PC-3 (cell line): ENCODE measurements around the gene ATP8A2. TPM values are rescaled to one million over a fixed set of nuclear protein-coding genes. Genes with fewer than 3 reads are reported as not detected.

ENCODE experiments used
- ATAC-seq: fragments of 200-7000 bp; cut with Tn5 transposase; 2 replicates; pipeline ENCODE4 v1.9.1; 2020; ENCODE audit warnings: mild to moderate bottlenecking, moderate library complexity
- BruUV-seq: library from RNA; stranded (reverse); fragments of 400-500 nt; replicated peaks from 2 replicates; lab custom pipeline; 2021; lab: Mats Ljungman, UMichigan
- CTCF ChIA-PET: fragments of 300-600 bp; sonication (Branson Sonifier 250); formaldehyde crosslinking; loops from one replicate; lab custom pipeline; 2022; ENCODE audit warnings: antibody characterized with exemption; lab: Charles Lee
- POLR2A ChIA-PET: fragments of 300-600 bp; sonication (Branson Sonifier 250); formaldehyde crosslinking; loops from one replicate; lab custom pipeline; 2022; ENCODE audit warnings: antibody characterized with exemption; ENCODE audit not compliant: unreplicated experiment; lab: Charles Lee
- DNase-seq: peaks from one replicate; pipeline ENCODE4 v3.0.0-alpha.2; 2015
- H2AFZ ChIP-seq: fragments of 300-600 bp; sonication (generic); 2 replicates; pipeline ENCODE4 v1.6.0; 2016; ENCODE audit warnings: antibody characterized with exemption, low read length
- H3F3A ChIP-seq: fragments of 300-600 bp; sonication (generic); one replicate; pipeline ENCODE4 v1.6.0; 2017; ENCODE audit warnings: antibody characterized with exemption, low read length, control low read depth, mild to moderate bottlenecking; ENCODE audit not compliant: unreplicated experiment
- H3K27ac ChIP-seq: fragments of 300-600 bp; sonication (generic); 2 replicates; pipeline ENCODE4 v1.5.1; 2016; ENCODE audit warnings: mild to moderate bottlenecking, low read length
- H3K27me3 ChIP-seq: fragments of 300-600 bp; sonication (generic); 2 replicates; pipeline ENCODE4 v1.6.1; 2016; ENCODE audit warnings: low read length, mixed read lengths
- H3K36me3 ChIP-seq: fragments of 300-600 bp; sonication (generic); 2 replicates; pipeline ENCODE4 v1.6.1; 2016; ENCODE audit warnings: low read depth, mixed run types, low read length, mixed read lengths
- H3K4me1 ChIP-seq: fragments of 300-600 bp; sonication (generic); 2 replicates; pipeline ENCODE4 v1.5.1; 2016; ENCODE audit warnings: low read length; ENCODE audit not compliant: insufficient read depth
- H3K4me2 ChIP-seq: fragments of 300-600 bp; sonication (generic); 2 replicates; pipeline ENCODE4 v1.6.0; 2016; ENCODE audit warnings: low read length
- H3K4me3 ChIP-seq: fragments of 300-600 bp; sonication (generic); 2 replicates; pipeline ENCODE4 v1.5.1; 2016; ENCODE audit warnings: mild to moderate bottlenecking, low read length, mixed read lengths
- H3K79me2 ChIP-seq: fragments of 300-600 bp; sonication (generic); 2 replicates; pipeline ENCODE4 v1.6.1; 2017; ENCODE audit warnings: low read length, mixed read lengths
- H3K9ac ChIP-seq: fragments of 300-600 bp; sonication (generic); 2 replicates; pipeline ENCODE4 v1.6.0; 2016; ENCODE audit warnings: mild to moderate bottlenecking, low read length
- H3K9me2 ChIP-seq: fragments of 300-600 bp; sonication (generic); replicated peaks from 2 replicates; pipeline ENCODE4 v1.6.1; 2016; ENCODE audit warnings: mixed run types, low read length, mixed read lengths
- H3K9me3 ChIP-seq: fragments of 300-600 bp; sonication (generic); 2 replicates; pipeline ENCODE4 v1.6.1; 2016; ENCODE audit warnings: low read length, mixed read lengths
- H4K20me1 ChIP-seq: fragments of 300-600 bp; sonication (generic); 2 replicates; pipeline ENCODE4 v1.6.1; 2016; ENCODE audit warnings: low read length, mixed read lengths
- CTCF ChIP-seq: fragments of 300-600 bp; sonication (generic); conservative IDR thresholded peaks from 2 replicates; pipeline ENCODE4 v1.5.1; 2017; ENCODE audit warnings: antibody characterized with exemption, low read depth, mild to moderate bottlenecking, low read length
- EZH2 ChIP-seq: fragments of 300-600 bp; sonication (generic); IDR thresholded peaks from one replicate; pipeline ENCODE4 v1.6.1; 2017; ENCODE audit warnings: antibody characterized with exemption, mild to moderate bottlenecking, low read length; ENCODE audit not compliant: unreplicated experiment
- EZH2phosphoT487 ChIP-seq: fragments of 300-600 bp; sonication (generic); IDR thresholded peaks from 2 replicates; pipeline ENCODE4 v1.6.1; 2018; ENCODE audit warnings: mild to moderate bottlenecking, antibody characterized with exemption, low read length, borderline replicate concordance
- intact Hi-C: fragments of 100-400 bp; cut with micrococcal nuclease; formaldehyde crosslinking; loops from 2 replicates; pipeline ENCODE4 v1.9.0; 2023
- total RNA-seq: library from RNA; depleted of rRNA; stranded (reverse); fragments of >200 nt; gene quantifications from 2 replicates; pipeline ENCODE4 v1.2.3, GENCODE V29; 2014

ATP8A2 gene
- total RNA-seq, 1 experiment from 2014 or later = 0.04 TPM

- no peaks in the 10 kb centered on the region for H4K20me1 ChIP-seq
- no peak overlapping the region for H2AFZ ChIP-seq
- no peaks in the 10 kb centered on the region for H3K79me2 ChIP-seq
- no peak overlapping the region for H3K4me3 ChIP-seq
- POLR2A ChIA-PET = no interaction called here
- H3K27me3 ChIP-seq = peaks cover 63% of the 10 kb centered on the region
- no peaks in the 10 kb centered on the region for H3K9me3 ChIP-seq
- H3K9ac ChIP-seq = no peak overlapping the region
- TF ChIP-seq EZH2phosphoT487 (no peak), CTCF (no peak), EZH2 (no peak)
- no peaks in the 10 kb centered on the region for H3K4me1 ChIP-seq
- no peak overlapping the region for H3K27ac ChIP-seq
- H3F3A ChIP-seq = no peaks in the 10 kb centered on the region
- no peak overlapping the region for H3K4me2 ChIP-seq
- CTCF ChIA-PET = no interaction called here
- no TSS peak for BruUV-seq
- ATAC-seq = no peak
- intact Hi-C loops = no loop called here
- no peak for DNase-seq
- H3K9me2 ChIP-seq = no peaks in the 10 kb centered on the region
- no peaks in the 10 kb centered on the region for H3K36me3 ChIP-seq
Measured at GRCh38 chr13:25683056-25683455, 311.3 kb downstream of the ATP8A2 start.

DNA sequence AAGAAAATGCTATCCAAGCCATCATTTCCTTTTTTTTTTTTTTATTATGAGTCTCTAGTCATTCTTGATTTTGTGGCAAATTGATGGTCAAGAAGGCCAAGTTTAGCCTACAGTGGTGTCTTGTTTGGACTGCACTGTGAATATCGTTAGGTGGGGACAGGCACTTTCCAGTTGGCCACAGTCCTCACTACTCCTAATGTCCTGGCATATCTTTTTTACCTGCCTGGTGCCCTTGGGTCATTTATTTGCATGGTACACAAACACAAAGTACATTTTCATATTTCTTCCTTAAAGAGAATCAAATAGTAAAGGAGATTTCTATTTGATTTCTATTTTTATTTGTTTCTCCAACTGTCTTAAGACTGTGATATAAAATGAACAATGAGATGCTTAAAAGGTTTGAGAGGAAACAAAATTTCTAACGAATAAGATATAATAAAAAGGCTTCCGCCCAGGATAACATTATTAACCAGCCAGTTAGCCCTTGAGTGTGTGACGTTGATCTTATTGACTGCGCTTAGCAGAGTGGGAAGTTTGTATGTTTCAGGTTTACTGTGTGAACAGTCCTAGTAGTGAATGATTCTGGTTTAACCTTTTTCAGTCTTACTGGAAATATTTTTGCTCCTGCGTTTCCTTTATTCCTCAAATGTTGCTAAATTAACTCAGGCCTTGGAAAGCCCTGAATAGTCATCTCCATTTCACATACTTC is 312.0 kb downstream of the ATP8A2 start:
- Histone ChIP-seq H3K36me3 (no peaks in the 10 kb centered on the region), H3K9me2 (no peaks in the 10 kb centered on the region), H3K79me2 (no peaks in the 10 kb centered on the region), H2AFZ (no peak overlapping the region), H3K27ac (no peak overlapping the region), H3K27me3 (peaks cover 60% of the 10 kb centered on the region), H3K9me3 (no peaks in the 10 kb centered on the region), H3F3A (no peaks in the 10 kb centered on the region), H3K4me1 (no peaks in the 10 kb centered on the region), H3K4me3 (no peak overlapping the region), H3K4me2 (no peak overlapping the region), H4K20me1 (no peaks in the 10 kb centered on the region), H3K9ac (no peak overlapping the region)
- TF ChIP-seq EZH2 = no peak
- no peak for TF ChIP-seq CTCF
- no peak for TF ChIP-seq EZH2phosphoT487
- no peak for DNase-seq
- ChIA-PET POLR2A (no interaction called here), CTCF (no interaction called here)
- ATAC-seq = no peak
- intact Hi-C loops = no loop called here
- BruUV-seq = no TSS peak

DNA sequence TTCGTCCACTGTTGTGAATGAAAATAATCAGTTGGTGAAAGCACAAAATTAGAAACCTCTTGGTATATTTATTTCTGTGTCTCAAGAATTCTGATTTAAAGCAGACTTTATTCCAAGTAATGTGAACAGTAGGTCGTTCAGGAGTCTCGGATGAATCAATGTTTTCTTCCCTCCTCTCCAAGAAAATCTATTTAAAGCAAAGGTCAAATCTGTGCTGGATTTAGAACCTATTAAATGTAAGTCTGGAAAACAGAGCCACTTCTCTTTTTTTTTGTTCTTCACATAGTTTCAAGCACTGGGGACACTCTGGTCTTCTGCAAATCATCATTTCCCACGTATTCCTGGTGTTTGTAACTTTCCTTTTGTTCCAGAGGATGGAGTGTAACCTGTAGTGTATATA is 312.7 kb downstream of the ATP8A2 start:
- no peak overlapping the region for H3K4me3 ChIP-seq
- POLR2A ChIA-PET = no interaction called here
- TF ChIP-seq EZH2phosphoT487 (no peak), CTCF (no peak), EZH2 (no peak)
- no peak overlapping the region for H2AFZ ChIP-seq
- H3K9ac ChIP-seq = no peak overlapping the region
- no peaks in the 10 kb centered on the region for H3K79me2 ChIP-seq
- intact Hi-C loops = no loop called here
- H3K4me2 ChIP-seq = no peak overlapping the region
- peaks cover 58% of the 10 kb centered on the region for H3K27me3 ChIP-seq
- H3F3A ChIP-seq = no peaks in the 10 kb centered on the region
- BruUV-seq = no TSS peak
- H3K4me1 ChIP-seq = no peaks in the 10 kb centered on the region
- no peaks in the 10 kb centered on the region for H4K20me1 ChIP-seq
- no peak for DNase-seq
- no peak overlapping the region for H3K27ac ChIP-seq
- ATAC-seq = no peak
- no peaks in the 10 kb centered on the region for H3K36me3 ChIP-seq
- no peaks in the 10 kb centered on the region for H3K9me2 ChIP-seq
- CTCF ChIA-PET = no interaction called here
- no peaks in the 10 kb centered on the region for H3K9me3 ChIP-seq
